ENCODE data around the gene GNB2.
"Not testable (repeated sequence)": the region's sequence is repeated elsewhere in the genome, so short reads cannot be mapped to it uniquely, and the experiment has no call there.

Gene GNB2

DNA sequence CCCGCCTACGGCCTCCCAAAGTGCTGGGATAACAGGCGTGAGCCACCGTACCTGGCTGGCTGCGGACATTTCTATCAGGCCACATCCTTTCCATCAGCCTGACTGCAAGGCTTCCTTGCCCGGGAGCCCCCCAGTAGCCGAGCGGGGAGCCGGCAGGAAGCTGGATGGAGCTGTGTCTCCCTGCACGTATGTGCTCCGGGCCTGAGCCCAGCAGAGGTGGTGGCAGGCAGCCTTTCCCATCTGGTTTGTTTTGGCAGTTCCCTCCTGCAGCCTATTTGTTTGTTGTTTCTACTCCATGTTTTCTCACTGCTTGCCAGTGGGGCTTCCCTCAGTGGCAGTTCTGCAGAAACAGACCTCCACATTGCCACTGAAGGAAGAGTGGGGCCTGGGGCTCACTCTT, 37.8 kb downstream of the GNB2 start:
- Histone ChIP-seq H3K4me1 (ENCODE audit: control insufficient read depth in 1 of 2, insufficient read depth in 2 of 2, low read length in 2 of 2) (peaks cover 6 to 11% of the 10 kb centered on the region in 2 donors), H3K36me3 (ENCODE audit: control insufficient read depth in 1 of 2, insufficient read depth in 2 of 2, low read length in 2 of 2) (peaks cover 0 to 4% of the 10 kb centered on the region in 2 donors), H3K27ac (ENCODE audit: low read length) (no peak overlapping the region), H3K27me3 (ENCODE audit: low read depth, low read length) (no peaks in the 10 kb centered on the region), H3K9me3 (ENCODE audit: control insufficient read depth in 1 of 2, low read length in 2 of 2) (no peaks in the 10 kb centered on the region), H3K4me3 (ENCODE audit: low read depth in 1 of 2, low read length in 2 of 2) (no peak overlapping the region)

DNA sequence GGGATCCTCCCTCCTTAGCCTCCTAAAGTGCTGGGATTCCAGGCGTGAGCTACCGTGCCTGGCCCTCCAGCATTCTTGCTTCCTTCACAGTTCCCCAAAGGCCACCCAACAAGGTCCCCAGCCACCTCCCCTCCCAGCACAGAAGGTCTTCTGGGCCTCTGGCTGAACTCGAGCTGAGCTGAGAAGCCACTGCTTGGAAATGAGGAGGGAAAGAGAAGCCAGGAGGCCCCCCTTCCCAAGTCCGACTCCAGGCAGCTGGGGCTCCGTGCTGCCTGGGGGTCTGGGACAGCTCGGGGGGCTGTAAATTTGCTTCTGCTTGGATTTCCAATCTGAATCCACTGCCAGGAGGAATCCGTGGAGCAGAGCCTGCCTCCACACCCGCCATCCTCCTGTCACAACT, 41.2 kb downstream of the GNB2 start:
- no peak overlapping the region for H3K27ac ChIP-seq (ENCODE audit: low read length)
- H3K4me3 ChIP-seq (ENCODE audit: low read depth in 1 of 2, low read length in 2 of 2): no peak overlapping the region
- no peaks in the 10 kb centered on the region for H3K36me3 ChIP-seq (ENCODE audit: control insufficient read depth in 1 of 2, insufficient read depth in 2 of 2, low read length in 2 of 2)
- peaks cover 3% of the 10 kb centered on the region for H3K27me3 ChIP-seq (ENCODE audit: low read depth, low read length)
- H3K4me1 ChIP-seq (ENCODE audit: control insufficient read depth in 1 of 2, insufficient read depth in 2 of 2, low read length in 2 of 2): no peaks in the 10 kb centered on the region
- H3K9me3 ChIP-seq (ENCODE audit: control insufficient read depth in 1 of 2, low read length in 2 of 2): peaks cover 0 to 2% of the 10 kb centered on the region in 2 donors

DNA sequence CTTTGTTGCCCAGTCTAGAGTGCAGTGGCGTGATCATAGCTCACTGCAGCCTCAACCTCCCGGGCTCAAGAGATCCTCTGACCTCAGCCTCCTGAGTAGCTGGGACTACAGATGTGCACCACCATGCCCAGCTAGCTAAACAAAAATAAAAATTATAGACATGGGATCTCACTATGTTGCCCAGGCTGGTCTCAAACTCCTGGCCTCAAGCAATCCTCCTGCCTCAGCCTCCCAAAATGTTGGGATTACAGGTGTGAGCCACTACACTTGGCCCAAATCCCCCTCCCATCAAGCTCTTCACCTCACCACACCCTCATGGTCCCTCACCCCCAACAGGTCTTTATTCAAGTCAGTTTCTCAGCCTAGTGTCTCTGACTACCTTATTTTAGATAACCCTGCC, 43.5 kb downstream of the GNB2 start:
- H3K27me3 ChIP-seq (ENCODE audit: low read depth, low read length): peaks cover 26% of the 10 kb centered on the region
- not testable (repeated sequence) for H3K36me3 ChIP-seq (ENCODE audit: control insufficient read depth in 1 of 2, insufficient read depth in 2 of 2, low read length in 2 of 2); H3K4me1 ChIP-seq (ENCODE audit: control insufficient read depth in 1 of 2, insufficient read depth in 2 of 2, low read length in 2 of 2); H3K4me3 ChIP-seq (ENCODE audit: low read depth in 1 of 2, low read length in 2 of 2); H3K27ac ChIP-seq (ENCODE audit: low read length); H3K9me3 ChIP-seq (ENCODE audit: control insufficient read depth in 1 of 2, low read length in 2 of 2)

DNA sequence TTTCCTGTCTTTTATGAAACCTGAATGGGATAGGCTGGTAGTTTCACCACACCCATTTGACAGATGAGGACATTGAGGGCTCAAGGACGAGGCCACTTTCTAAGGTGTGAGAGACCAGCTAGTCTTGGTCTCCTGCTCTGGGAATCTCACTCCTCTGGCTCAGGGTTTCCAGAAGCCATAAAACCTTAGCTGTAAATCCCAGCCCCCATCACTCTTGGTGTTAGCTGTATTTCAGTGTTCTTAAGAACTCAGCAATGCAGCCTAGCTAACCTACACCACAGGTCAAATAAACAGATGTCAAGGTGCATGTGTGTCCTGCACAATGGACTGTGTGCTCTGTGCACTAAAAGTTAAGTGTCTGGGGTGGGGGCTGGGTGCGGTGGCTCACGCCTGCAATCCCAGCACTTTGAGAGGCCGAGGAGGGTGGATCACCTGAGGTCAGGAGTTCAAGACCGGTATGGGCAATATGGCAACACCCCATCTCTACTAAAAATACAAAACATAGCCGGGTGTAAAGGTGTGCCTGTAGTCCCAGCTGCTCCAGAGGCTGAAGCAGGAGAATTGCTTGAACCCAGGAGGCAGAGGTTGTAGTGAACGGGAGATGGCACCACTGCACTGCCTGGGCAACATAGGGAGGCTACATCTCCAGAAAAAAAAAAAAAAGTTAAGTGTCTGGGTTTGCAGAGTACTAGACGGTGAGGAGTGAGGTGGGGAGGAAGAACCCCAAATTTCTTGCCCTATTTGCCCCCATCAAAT, 46.2 kb downstream of the GNB2 start:
- Histone ChIP-seq H3K27ac (ENCODE audit: low read length) (no peak overlapping the region), H3K4me1 (ENCODE audit: control insufficient read depth in 1 of 2, insufficient read depth in 2 of 2, low read length in 2 of 2) (peaks cover 0 to 8% of the 10 kb centered on the region in 2 donors), H3K27me3 (ENCODE audit: low read depth, low read length) (peaks cover 26% of the 10 kb centered on the region), H3K4me3 (ENCODE audit: low read depth in 1 of 2, low read length in 2 of 2) (no peak overlapping the region), H3K9me3 (ENCODE audit: control insufficient read depth in 1 of 2, low read length in 2 of 2) (peaks cover 0 to 2% of the 10 kb centered on the region in 2 donors), H3K36me3 (ENCODE audit: control insufficient read depth in 1 of 2, insufficient read depth in 2 of 2, low read length in 2 of 2) (no peaks in the 10 kb centered on the region)

DNA sequence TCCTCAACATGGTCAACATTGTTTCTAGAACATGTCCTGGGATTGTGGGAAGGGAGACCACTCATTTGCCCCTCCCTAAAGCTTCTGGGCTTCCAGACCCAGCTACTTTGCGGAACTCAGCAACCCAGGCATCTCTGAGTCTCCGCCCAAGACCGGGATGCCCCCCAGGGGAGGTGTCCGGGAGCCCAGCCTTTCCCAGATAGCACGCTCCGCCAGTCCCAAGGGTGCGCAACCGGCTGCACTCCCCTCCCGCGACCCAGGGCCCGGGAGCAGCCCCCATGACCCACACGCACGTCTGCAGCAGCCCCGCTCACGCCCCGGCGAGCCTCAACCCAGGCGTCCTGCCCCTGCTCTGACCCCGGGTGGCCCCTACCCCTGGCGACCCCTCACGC, 46.7 kb downstream of the GNB2 start, which contains the start of gene EPO:
Gene EPO (plus strand): TSS at position 190 of the 392 bp plus-strand sequence. CDS start 513 bp downstream, outside the sequence.
- H3K27ac ChIP-seq (ENCODE audit: low read length): no peak within 1 kb of the TSS
- H3K36me3 ChIP-seq (ENCODE audit: control insufficient read depth in 1 of 2, insufficient read depth in 2 of 2, low read length in 2 of 2): no peaks in the 10 kb centered on the region
- H3K4me1 ChIP-seq (ENCODE audit: control insufficient read depth in 1 of 2, insufficient read depth in 2 of 2, low read length in 2 of 2): peaks cover 0 to 8% of the 10 kb centered on the region in 2 donors
- H3K27me3 ChIP-seq (ENCODE audit: low read depth, low read length): peaks cover 26% of the 10 kb centered on the region
- peaks cover 0 to 2% of the 10 kb centered on the region in 2 donors for H3K9me3 ChIP-seq (ENCODE audit: control insufficient read depth in 1 of 2, low read length in 2 of 2)
- peak within 1 kb of the TSS in 1 of 2 donors; percentile 24 for H3K4me3 ChIP-seq (ENCODE audit: low read depth in 1 of 2, low read length in 2 of 2)

DNA sequence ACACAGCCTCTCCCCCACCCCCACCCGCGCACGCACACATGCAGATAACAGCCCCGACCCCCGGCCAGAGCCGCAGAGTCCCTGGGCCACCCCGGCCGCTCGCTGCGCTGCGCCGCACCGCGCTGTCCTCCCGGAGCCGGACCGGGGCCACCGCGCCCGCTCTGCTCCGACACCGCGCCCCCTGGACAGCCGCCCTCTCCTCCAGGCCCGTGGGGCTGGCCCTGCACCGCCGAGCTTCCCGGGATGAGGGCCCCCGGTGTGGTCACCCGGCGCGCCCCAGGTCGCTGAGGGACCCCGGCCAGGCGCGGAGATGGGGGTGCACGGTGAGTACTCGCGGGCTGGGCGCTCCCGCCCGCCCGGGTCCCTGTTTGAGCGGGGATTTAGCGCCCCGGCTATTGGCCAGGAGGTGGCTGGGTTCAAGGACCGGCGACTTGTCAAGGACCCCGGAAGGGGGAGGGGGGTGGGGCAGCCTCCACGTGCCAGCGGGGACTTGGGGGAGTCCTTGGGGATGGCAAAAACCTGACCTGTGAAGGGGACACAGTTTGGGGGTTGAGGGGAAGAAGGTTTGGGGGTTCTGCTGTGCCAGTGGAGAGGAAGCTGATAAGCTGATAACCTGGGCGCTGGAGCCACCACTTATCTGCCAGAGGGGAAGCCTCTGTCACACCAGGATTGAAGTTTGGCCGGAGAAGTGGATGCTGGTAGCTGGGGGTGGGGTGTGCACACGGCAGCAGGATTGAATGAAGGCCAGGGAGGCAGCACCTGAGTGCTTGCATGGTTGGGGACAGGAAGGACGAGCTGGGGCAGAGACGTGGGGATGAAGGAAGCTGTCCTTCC, 47.3 kb downstream of the GNB2 start:
- Histone ChIP-seq H3K4me3 (ENCODE audit: low read depth in 1 of 2, low read length in 2 of 2) (peak overlapping the region in 1 of 2 donors; percentile 24), H3K4me1 (ENCODE audit: control insufficient read depth in 1 of 2, insufficient read depth in 2 of 2, low read length in 2 of 2) (peaks cover 0 to 8% of the 10 kb centered on the region in 2 donors), H3K36me3 (ENCODE audit: control insufficient read depth in 1 of 2, insufficient read depth in 2 of 2, low read length in 2 of 2) (no peaks in the 10 kb centered on the region), H3K9me3 (ENCODE audit: control insufficient read depth in 1 of 2, low read length in 2 of 2) (peaks cover 0 to 2% of the 10 kb centered on the region in 2 donors), H3K27me3 (ENCODE audit: low read depth, low read length) (peaks cover 26% of the 10 kb centered on the region), H3K27ac (ENCODE audit: low read length) (no peak overlapping the region)

DNA sequence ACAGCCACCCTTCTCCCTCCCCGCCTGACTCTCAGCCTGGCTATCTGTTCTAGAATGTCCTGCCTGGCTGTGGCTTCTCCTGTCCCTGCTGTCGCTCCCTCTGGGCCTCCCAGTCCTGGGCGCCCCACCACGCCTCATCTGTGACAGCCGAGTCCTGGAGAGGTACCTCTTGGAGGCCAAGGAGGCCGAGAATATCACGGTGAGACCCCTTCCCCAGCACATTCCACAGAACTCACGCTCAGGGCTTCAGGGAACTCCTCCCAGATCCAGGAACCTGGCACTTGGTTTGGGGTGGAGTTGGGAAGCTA, 47.9 kb downstream of the GNB2 start:
- Histone ChIP-seq H3K27me3 (ENCODE audit: low read depth, low read length) (peaks cover 26% of the 10 kb centered on the region), H3K4me3 (ENCODE audit: low read depth in 1 of 2, low read length in 2 of 2) (no peak overlapping the region), H3K4me1 (ENCODE audit: control insufficient read depth in 1 of 2, insufficient read depth in 2 of 2, low read length in 2 of 2) (peaks cover 0 to 8% of the 10 kb centered on the region in 2 donors), H3K36me3 (ENCODE audit: control insufficient read depth in 1 of 2, insufficient read depth in 2 of 2, low read length in 2 of 2) (no peaks in the 10 kb centered on the region), H3K27ac (ENCODE audit: low read length) (no peak overlapping the region), H3K9me3 (ENCODE audit: control insufficient read depth in 1 of 2, low read length in 2 of 2) (peaks cover 0 to 2% of the 10 kb centered on the region in 2 donors)

DNA sequence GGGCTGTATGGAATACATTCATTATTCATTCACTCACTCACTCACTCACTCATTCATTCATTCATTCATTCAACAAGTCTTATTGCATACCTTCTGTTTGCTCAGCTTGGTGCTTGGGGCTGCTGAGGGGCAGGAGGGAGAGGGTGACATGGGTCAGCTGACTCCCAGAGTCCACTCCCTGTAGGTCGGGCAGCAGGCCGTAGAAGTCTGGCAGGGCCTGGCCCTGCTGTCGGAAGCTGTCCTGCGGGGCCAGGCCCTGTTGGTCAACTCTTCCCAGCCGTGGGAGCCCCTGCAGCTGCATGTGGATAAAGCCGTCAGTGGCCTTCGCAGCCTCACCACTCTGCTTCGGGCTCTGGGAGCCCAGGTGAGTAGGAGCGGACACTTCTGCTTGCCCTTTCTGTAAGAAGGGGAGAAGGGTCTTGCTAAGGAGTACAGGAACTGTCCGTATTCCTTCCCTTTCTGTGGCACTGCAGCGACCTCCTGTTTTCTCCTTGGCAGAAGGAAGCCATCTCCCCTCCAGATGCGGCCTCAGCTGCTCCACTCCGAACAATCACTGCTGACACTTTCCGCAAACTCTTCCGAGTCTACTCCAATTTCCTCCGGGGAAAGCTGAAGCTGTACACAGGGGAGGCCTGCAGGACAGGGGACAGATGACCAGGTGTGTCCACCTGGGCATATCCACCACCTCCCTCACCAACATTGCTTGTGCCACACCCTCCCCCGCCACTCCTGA, 49.1 kb downstream of the GNB2 start:
- peaks cover 26% of the 10 kb centered on the region for H3K27me3 ChIP-seq (ENCODE audit: low read depth, low read length)
- H3K9me3 ChIP-seq (ENCODE audit: control insufficient read depth in 1 of 2, low read length in 2 of 2): peaks cover 0 to 2% of the 10 kb centered on the region in 2 donors
- no peaks in the 10 kb centered on the region for H3K36me3 ChIP-seq (ENCODE audit: control insufficient read depth in 1 of 2, insufficient read depth in 2 of 2, low read length in 2 of 2)
- no peak overlapping the region for H3K4me3 ChIP-seq (ENCODE audit: low read depth in 1 of 2, low read length in 2 of 2)
- peaks cover 0 to 8% of the 10 kb centered on the region in 2 donors for H3K4me1 ChIP-seq (ENCODE audit: control insufficient read depth in 1 of 2, insufficient read depth in 2 of 2, low read length in 2 of 2)
- no peak overlapping the region for H3K27ac ChIP-seq (ENCODE audit: low read length)

DNA sequence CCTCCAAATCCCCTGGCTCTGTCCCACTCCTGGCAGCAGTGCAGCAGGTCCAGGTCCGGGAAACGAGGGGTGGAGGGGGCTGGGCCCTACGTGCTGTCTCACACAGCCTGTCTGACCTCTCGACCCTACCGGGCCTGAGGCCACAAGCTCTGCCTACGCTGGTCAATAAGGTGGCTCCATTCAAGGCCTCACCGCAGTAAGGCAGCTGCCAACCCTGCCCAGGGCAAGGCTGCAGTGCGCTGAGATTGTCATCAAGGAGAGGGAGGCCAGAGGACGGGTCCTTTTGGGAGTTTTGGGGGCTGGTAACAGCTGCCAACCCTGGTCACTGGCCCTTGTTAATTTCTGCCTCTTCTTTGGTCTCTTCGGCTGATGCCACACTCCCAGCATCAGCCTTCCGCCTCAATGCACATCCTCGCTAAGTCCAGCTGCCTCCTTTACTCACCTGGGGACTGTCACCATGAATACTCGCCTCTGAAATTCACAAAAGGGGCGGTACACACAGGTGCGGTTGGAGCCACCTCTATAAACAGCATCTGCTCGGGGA, 50.3 kb downstream of the GNB2 start:
- Histone ChIP-seq H3K36me3 (ENCODE audit: control insufficient read depth in 1 of 2, insufficient read depth in 2 of 2, low read length in 2 of 2) (no peaks in the 10 kb centered on the region), H3K4me1 (ENCODE audit: control insufficient read depth in 1 of 2, insufficient read depth in 2 of 2, low read length in 2 of 2) (peaks cover 0 to 8% of the 10 kb centered on the region in 2 donors), H3K4me3 (ENCODE audit: low read depth in 1 of 2, low read length in 2 of 2) (no peak overlapping the region), H3K27ac (ENCODE audit: low read length) (no peak overlapping the region), H3K27me3 (ENCODE audit: low read depth, low read length) (peaks cover 26% of the 10 kb centered on the region), H3K9me3 (ENCODE audit: control insufficient read depth in 1 of 2, low read length in 2 of 2) (no peaks in the 10 kb centered on the region)

DNA sequence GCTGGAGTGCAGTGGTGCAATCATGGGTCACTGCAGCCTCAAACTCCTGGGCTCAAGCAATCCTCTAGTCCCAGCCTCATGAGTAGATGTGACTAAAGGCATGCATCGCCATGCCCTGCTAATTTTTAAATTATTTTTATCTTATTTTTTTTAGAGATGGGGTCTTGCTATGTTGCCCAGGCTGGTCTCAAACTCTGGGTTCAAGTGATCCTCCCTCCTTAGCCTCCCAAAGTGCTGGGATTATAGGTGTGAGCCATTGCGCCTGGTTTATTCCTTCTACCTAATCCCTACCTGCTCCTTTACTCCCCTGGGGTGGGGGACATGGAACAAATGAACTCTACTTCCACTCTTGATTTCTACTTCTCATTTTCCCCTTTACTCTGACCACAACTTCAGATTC, 50.8 kb downstream of the GNB2 start:
- not testable (repeated sequence) for H3K36me3 ChIP-seq (ENCODE audit: control insufficient read depth in 1 of 2, insufficient read depth in 2 of 2, low read length in 2 of 2); H3K4me1 ChIP-seq (ENCODE audit: control insufficient read depth in 1 of 2, insufficient read depth in 2 of 2, low read length in 2 of 2); H3K27ac ChIP-seq (ENCODE audit: low read length); H3K9me3 ChIP-seq (ENCODE audit: control insufficient read depth in 1 of 2, low read length in 2 of 2); H3K4me3 ChIP-seq (ENCODE audit: low read depth in 1 of 2, low read length in 2 of 2)
- H3K27me3 ChIP-seq (ENCODE audit: low read depth, low read length): peaks cover 26% of the 10 kb centered on the region
